GM18858 (cell line): ENCODE data around the gene NUMB.

Source experiments
- ATAC-seq: cut with Tn5 transposase; IDR thresholded peaks from one replicate; pipeline ENCODE4 v1.9.1; 2021; ENCODE audit not compliant: unreplicated experiment

Gene NUMB

DNA sequence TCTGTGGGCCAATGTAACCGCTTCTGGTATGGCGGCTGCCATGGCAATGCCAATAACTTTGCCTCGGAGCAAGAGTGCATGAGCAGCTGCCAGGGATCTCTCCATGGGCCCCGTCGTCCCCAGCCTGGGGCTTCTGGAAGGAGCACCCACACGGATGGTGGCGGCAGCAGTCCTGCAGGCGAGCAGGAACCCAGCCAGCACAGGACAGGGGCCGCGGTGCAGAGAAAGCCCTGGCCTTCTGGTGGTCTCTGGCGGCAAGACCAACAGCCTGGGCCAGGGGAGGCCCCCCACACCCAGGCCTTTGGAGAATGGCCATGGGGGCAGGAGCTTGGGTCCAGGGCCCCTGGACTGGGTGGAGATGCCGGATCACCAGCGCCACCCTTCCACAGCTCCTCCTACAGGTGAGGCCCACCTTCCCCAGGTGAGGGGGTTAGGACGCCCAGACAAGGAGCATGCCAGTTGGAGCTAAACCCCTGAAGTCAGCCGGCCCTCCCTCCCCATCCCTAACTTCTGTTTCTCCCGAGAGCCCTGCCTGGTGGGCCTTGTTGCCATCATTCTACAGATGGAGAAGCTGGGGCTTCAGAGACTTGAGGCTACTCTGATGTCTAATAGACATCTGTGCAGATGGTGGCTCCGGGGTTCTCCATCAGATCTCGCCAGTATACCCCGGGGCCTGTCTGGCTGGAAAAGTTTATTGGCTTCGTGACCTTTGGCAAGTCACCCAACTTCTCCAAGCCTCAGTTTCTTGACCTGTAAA lies 195.7 kb downstream of the NUMB start:
- no peak for ATAC-seq

DNA sequence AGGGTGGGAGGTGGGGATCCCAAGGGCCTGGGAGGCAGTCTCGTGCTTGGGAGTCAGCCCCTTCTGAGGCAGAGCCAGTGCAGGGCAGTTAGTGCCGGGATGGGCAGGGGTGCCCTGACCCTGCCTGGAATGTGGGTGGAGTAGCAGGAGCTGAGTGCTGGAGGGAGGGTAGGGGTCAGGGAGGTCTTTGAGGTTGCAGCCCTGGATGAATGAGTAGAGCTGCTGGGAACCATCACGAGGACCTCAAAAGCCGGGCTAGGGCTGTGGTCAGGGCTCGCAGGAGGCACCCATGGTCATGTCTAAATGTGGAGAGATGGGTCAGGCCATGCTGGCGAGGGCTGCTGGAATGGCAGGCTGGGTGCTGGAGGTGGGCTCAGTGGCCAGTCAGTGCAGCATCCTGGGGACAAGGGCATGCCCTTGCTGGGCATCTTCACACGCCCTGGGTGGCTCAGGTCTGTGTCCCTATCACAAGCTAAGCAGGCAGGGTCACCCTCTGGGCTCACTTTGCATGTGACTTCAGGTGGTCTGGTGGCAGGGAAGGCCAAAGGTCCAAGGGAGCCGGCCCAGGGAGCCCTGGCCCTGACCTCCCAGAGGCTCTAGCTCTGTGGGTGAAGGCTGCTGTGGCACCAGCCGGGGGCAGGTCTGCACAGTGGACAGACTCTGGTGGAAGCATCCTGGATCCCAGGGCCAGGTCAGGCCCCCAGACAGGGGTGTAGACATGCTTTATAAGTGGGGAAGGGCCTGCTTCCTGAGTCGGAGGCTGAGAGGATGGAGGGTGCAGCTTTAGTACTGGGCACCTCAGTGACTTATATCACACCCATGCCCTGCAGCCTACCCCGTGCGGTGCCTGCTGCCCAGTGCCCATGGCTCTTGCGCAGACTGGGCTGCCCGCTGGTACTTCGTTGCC lies 196.6 kb downstream of the NUMB start:
- no peak for ATAC-seq

- no peak for ATAC-seq
Observed at GRCh38 chr14:73261075-73261474, 197.3 kb downstream of the NUMB start.

DNA sequence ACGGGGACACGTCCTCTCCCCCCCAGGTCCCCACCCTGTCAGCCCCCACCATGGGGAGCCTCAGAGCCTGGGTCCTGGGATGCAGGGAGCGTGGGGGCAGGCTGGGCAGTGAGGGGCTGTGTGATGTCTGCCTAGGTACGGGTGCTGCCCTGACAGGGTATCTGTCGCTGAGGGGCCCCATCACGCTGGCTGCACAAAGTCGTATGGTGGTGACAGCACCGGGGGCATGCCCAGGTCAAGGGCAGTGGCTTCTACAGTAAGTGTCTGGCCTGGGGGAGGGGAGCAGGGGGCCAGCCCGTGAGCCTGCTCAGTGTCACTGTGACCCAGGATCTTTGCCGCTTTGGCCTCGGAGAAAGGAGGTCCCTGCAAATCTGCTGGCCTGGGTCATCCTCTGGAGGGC lies 197.8 kb downstream of the NUMB start:
- ATAC-seq: no peak

DNA sequence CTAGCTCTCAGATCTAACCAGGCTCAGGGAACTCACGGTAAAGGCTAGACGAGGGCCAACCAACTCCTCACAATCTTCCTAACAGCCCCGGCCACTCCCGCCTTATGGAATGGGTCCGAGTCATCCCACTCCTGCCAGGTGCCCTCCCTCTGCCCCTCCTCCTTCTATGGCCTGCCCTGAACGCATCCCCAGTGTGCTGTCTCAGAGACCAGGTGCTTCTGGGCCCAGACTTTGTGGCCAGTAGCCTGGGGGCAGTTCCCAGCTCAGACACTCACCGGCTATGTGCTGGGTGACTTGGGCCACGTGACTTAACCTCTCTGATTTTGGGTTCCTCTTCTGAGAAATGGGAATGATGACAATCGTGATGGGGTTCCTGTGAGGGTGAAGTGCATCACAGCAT lies 198.5 kb downstream of the NUMB start:
- ATAC-seq: no peak

- no peak for ATAC-seq
Observed at GRCh38 chr14:73258845-73259611, 199.3 kb downstream of the NUMB start.

DNA sequence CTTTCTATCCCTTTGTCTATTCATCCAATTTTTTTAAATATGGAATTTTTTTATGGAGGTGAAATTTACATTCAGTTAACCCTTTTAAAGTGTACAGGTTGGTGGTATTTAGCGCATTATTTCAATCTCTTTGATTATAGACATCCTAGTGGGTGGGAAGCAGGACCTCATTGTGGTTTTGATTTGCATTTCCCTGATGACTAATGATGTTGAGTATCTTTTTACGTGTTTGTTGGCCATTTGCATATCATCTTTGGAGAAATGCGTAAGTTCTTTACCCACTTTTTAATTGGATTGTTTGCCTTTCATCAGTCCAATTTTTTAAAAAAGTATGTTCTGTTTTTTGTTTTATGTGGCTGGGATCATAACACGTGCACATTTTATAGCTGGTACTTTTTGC lies 200.3 kb downstream of the NUMB start:
- no peak for ATAC-seq

GRCh38 chr14:73255693-73256225 lies 202.6 kb downstream of the NUMB start:
- no peak for ATAC-seq

DNA sequence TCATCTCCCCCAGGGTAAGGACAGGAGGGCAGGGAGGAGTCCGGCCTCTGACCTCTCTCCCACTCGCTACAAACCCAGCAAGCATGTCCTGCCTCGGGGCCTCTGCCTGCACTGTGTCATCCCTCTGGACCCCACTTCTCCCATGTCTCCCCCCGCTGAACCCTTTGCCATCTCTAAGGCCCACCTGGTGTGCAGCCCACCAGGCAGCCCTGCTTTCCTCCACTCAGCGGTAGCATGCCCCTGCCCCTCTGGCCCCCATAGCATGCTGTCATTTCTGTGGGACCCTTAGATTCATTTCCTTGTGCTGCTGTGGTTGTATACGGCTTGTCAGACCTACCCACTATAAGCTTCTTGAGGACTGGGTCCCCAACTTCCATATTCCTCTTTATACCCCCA lies 203.3 kb downstream of the NUMB start:
- ATAC-seq: no peak

GRCh38 chr14:73254247-73255004 lies 203.9 kb downstream of the NUMB start:
- ATAC-seq: no peak

GRCh38 chr14:73253721-73254120 lies 204.6 kb downstream of the NUMB start:
- ATAC-seq: no peak

DNA sequence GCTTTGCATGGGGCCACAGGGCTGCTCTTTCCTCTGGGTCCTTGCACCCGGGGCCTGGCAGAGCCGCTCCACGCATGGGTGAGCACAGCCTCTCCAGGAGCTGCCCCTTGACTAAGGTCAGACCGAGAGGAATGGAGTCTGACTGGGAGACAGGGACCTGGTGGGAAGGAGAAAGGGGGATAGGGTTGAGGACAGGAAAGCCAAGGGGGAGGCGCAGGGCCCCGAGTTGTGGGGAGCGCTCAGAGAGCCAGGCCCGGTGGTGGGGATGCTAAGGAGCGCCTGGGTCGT lies 205.1 kb downstream of the NUMB start:
- ATAC-seq: no peak

DNA sequence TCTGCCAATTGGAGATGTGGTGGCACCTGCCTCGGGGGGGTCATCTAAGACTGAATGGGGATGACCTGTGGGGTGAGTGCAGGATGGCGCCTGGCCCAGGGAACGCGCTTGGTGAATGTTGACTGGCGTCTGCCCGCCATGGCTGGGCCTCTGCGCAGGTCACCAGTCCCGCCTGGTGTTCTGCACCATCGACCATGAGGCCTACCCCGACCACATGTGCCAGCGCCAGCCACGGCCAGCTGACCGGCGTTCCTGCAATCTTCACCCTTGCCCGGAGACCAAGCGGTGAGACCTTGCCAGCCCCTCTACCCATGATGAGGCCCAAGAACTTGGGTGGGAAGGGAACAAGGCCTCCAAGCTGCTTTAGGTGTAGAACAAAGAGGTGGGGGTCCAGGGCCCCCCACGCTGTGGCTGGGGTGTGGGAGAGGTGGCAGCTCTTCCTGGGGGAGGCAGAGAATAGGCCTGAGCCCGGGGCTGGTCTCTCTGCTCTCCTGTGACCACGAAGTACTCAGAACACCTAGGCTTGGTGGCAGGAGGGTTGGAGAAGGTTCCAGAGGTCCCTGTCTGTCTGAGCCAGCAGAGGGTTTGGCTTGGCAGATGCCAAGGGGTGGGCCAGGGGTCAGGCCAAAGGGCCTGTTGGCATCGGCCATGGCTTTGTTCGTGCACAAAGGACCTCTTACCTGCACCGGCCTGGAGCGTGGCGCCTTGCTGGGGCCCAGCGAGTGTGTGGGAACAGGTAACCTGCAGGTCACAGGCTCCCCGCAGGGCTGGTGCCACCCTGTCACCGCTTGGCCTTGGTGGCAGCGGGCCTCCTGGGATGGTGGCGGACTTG lies 205.6 kb downstream of the NUMB start:
- no peak for ATAC-seq

DNA sequence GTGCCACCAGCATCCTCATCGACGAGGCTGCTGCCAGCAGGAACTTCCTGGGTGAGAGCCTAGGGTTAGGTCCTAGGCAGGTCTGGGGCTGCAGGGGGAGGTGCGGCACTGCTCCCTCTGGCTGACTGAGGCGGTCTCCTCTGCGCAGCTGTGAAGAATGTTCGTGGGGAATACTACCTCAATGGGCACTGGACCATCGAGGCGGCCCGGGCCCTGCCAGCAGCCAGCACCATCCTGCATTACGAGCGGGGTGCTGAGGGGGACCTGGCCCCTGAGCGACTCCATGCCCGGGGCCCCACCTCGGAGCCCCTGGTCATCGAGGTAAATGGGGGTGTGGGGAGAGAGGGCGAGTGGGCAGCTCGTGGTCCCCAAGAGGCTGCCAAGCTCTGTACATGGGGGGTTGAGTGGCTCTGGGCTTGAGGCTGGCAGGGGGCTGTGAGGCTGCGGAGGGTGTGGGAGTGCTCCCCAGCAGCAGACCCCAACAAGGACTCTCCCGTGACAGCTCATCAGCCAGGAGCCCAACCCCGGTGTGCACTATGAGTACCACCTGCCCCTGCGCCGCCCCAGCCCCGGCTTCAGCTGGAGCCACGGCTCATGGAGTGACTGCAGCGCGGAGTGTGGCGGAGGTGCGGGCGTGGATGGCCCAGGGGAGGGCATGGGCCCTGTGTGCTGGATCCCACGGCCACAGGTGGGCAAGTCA lies 206.7 kb downstream of the NUMB start:
- no peak for ATAC-seq

GRCh38 chr14:73250781-73251500 lies 207.4 kb downstream of the NUMB start:
- ATAC-seq: no peak

DNA sequence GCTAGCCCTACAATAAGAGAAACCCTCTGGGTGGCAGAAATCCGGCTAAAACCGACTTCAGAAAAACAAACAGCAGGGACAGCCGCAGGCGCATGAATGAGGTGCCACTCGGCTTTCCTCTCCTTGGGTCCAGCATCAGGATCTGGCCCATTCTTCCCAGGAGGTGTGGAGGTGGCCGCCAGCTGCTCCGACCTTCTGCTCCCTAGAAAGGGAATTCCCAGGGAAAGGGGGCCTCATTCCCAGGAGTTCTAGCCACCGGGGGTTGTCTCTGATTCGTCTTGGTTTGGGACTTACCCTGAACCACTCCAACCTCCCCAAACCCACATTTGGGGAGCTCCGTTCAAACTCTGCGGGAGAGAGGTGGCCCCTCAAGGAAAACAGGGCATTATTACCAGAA lies 208.0 kb downstream of the NUMB start:
- ATAC-seq: no peak

GRCh38 chr14:73249564-73250316 lies 208.6 kb downstream of the NUMB start:
- no peak for ATAC-seq

DNA sequence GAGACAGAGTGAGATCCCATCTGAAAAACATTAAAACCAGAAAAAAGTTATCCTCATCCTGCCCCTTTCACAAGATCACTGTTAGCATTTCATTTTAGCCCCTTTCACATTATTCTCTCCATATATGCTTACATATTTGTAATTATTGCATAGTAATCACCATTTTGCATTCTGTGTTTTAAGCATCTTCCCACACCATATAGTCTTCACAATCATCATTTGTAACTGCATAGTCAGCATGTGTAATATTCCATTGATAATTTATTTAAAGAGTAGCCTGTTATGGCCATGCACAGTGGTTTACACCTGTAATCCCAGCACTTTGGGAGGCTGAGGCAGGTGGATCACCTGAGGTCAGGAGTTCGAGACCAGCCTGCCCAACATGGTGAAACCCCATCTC lies 209.2 kb downstream of the NUMB start:
- ATAC-seq: no peak
